ENCODE results near the gene ATG13.

- TF ChIP-seq, protein P1, sequence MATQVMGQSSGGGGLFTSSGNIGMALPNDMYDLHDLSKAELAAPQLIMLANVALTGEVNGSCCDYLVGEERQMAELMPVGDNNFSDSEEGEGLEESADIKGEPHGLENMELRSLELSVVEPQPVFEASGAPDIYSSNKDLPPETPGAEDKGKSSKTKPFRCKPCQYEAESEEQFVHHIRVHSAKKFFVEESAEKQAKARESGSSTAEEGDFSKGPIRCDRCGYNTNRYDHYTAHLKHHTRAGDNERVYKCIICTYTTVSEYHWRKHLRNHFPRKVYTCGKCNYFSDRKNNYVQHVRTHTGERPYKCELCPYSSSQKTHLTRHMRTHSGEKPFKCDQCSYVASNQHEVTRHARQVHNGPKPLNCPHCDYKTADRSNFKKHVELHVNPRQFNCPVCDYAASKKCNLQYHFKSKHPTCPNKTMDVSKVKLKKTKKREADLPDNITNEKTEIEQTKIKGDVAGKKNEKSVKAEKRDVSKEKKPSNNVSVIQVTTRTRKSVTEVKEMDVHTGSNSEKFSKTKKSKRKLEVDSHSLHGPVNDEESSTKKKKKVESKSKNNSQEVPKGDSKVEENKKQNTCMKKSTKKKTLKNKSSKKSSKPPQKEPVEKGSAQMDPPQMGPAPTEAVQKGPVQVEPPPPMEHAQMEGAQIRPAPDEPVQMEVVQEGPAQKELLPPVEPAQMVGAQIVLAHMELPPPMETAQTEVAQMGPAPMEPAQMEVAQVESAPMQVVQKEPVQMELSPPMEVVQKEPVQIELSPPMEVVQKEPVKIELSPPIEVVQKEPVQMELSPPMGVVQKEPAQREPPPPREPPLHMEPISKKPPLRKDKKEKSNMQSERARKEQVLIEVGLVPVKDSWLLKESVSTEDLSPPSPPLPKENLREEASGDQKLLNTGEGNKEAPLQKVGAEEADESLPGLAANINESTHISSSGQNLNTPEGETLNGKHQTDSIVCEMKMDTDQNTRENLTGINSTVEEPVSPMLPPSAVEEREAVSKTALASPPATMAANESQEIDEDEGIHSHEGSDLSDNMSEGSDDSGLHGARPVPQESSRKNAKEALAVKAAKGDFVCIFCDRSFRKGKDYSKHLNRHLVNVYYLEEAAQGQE (IDR thresholded peaks at IDR 0.05; ENCODE audit: borderline replicate concordance): no peak
- TF ChIP-seq, protein P2, sequence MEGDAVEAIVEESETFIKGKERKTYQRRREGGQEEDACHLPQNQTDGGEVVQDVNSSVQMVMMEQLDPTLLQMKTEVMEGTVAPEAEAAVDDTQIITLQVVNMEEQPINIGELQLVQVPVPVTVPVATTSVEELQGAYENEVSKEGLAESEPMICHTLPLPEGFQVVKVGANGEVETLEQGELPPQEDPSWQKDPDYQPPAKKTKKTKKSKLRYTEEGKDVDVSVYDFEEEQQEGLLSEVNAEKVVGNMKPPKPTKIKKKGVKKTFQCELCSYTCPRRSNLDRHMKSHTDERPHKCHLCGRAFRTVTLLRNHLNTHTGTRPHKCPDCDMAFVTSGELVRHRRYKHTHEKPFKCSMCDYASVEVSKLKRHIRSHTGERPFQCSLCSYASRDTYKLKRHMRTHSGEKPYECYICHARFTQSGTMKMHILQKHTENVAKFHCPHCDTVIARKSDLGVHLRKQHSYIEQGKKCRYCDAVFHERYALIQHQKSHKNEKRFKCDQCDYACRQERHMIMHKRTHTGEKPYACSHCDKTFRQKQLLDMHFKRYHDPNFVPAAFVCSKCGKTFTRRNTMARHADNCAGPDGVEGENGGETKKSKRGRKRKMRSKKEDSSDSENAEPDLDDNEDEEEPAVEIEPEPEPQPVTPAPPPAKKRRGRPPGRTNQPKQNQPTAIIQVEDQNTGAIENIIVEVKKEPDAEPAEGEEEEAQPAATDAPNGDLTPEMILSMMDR (IDR thresholded peaks at IDR 0.05; ENCODE audit: poor library complexity, severe bottlenecking): no peak
- TF ChIP-seq RAD21 (conservative IDR thresholded peaks at IDR 0.05) (no peak), SMC3 (conservative IDR thresholded peaks at IDR 0.05; ENCODE audit: poor library complexity) (no peak), POLR2AphosphoS5 (IDR thresholded peaks at IDR 0.05) (no peak), EZH2 (IDR thresholded peaks at IDR 0.05; ENCODE audit: borderline replicate concordance, insufficient read depth, low read length, poor library complexity, severe bottlenecking) (no peak), TAF1 (IDR thresholded peaks at IDR 0.05; ENCODE audit: low read depth) (no peak), MXI1 (conservative IDR thresholded peaks at IDR 0.05; ENCODE audit: poor library complexity, severe bottlenecking) (no peak)
Observed at GRCh38 chr11:46681814-46682213, 64.5 kb downstream of the ATG13 start.
